GM18951 (cell line): ENCODE data around the gene LRRC3.

Experiments used
- POLR2A ChIP-seq: IDR thresholded peaks from 4 replicates; pipeline ENCODE4 v1.6.1; 2011; ENCODE audit warnings: mild to moderate bottlenecking; ENCODE audit not compliant: insufficient read length, insufficient read depth; ENCODE audit errors: extremely low read depth
- in situ Hi-C: fragments of 300-500 bp; cut with MboI; formaldehyde crosslinking; loops from one replicate; pipeline ENCODE4 v1.12.0; 2022; ENCODE audit warnings: low sequenced_read_pairs, mixed read lengths, inconsistent platforms; ENCODE audit not compliant: unreplicated experiment

Gene LRRC3

GRCh38 chr21:44461005-44461404, 5.7 kb downstream of the LRRC3 start:
- TF ChIP-seq POLR2A: no peak
- in situ Hi-C loops: no loop called here

- TF ChIP-seq POLR2A: no peak
- in situ Hi-C loops: no loop called here
These were observed 6.2 kb downstream of the LRRC3 start for GRCh38 chr21:44461464-44462001.

GRCh38 chr21:44462086-44462833, 7.0 kb downstream of the LRRC3 start:
- in situ Hi-C loops: no loop called here
- no peak for TF ChIP-seq POLR2A

- in situ Hi-C loops: no loop called here
- TF ChIP-seq POLR2A: no peak
These were observed 7.5 kb downstream of the LRRC3 start for GRCh38 chr21:44462834-44463200.

GRCh38 chr21:44463724-44464123, 8.4 kb downstream of the LRRC3 start:
- TF ChIP-seq POLR2A: no peak
- in situ Hi-C loops: no loop called here

- TF ChIP-seq POLR2A: no peak
- in situ Hi-C loops: no loop called here
These were observed 9.0 kb downstream of the LRRC3 start for GRCh38 chr21:44464351-44464750.

GRCh38 chr21:44466351-44466954, 11.1 kb downstream of the LRRC3 start:
- no peak for TF ChIP-seq POLR2A
- in situ Hi-C loops: no loop called here

- no peak for TF ChIP-seq POLR2A
- in situ Hi-C loops: no loop called here
These were observed 11.9 kb downstream of the LRRC3 start for GRCh38 chr21:44466996-44467858.

GRCh38 chr21:44467859-44468195, 12.5 kb downstream of the LRRC3 start:
- TF ChIP-seq POLR2A: no peak
- in situ Hi-C loops: no loop called here

- no peak for TF ChIP-seq POLR2A
- in situ Hi-C loops: no loop called here
These were observed 16.0 kb downstream of the LRRC3 start for GRCh38 chr21:44471341-44471740.

- in situ Hi-C loops: no loop called here
- no peak for TF ChIP-seq POLR2A
These were observed 16.7 kb downstream of the LRRC3 start for GRCh38 chr21:44471996-44472395.

GRCh38 chr21:44473915-44474555, 18.7 kb downstream of the LRRC3 start:
- in situ Hi-C loops: no loop called here
- no peak for TF ChIP-seq POLR2A

- TF ChIP-seq POLR2A: no peak
- in situ Hi-C loops: no loop called here
These were observed 20.0 kb downstream of the LRRC3 start for GRCh38 chr21:44475266-44475845.
